ENCODE measurements around the gene CEP164.

Gene CEP164

DNA sequence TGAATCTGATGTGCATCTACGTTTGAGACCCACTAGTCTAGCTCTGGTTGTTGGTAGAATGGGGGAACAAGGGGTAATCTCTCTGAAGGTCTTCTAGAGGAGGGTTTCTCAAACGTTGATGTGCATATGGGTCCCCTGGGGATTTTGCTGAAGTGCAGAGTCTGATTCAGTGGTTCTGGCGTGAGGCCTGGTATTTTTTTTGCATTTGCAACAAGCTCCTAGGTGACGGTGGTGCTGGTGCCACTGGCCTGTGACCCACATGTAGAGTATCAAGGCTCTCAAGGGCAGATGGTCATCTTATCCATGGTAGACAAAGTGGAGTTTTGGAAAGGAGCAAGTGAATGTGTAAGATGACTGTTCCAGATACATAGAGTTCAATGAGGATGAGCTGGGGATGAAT, 97.1 kb downstream of the CEP164 start:
- DNase-seq, result no peak

DNA sequence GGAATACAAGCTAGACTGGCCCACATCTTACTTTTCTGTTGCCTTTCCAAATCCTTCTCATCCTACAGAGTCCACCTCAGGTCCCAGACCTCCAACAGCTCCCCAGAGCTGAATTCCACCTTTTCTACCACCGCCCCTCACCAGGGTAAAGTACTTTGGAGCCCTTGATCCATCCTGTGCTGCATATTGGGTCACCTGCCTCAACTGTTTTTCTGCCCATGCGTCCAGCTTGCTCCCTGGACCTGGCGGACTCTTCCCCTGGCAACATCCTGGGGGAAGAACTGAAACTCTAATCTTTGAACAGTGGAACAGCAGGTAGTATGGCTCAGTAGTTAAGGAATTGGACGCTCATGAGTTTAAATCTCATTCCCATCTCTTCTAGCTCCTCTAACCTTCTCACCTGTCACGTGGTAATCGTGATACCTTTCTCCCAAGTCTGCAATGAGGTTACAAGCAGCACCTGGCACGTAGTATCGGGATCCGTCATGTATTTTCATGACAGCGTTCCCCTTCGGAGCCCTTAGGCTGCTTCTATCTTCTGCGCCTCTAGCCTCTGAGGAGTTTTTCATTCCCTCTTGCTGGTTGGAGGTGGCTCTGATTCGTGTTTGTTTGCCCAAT, 98.1 kb downstream of the CEP164 start:
- no peak for DNase-seq

DNA sequence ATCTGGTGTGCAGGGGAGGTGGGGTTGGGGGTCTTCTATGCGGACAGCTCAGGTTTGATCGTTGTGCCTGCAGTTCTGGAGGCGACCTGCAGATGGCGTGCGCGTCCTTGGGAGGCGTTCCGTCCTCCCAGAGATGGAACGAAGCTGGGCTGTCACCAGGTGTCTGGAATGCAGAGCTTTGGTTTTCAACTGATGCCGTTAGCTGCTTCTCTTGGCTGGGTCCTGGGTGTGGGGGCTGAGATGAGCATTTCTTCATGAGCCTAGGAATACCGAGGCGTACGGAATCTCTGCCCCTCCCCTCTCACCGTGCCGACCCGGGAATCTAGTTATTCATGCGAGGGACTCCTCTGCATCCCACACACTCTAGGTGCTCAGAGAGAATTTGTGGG, 98.6 kb downstream of the CEP164 start:
- peak; percentile 26 for DNase-seq

DNA sequence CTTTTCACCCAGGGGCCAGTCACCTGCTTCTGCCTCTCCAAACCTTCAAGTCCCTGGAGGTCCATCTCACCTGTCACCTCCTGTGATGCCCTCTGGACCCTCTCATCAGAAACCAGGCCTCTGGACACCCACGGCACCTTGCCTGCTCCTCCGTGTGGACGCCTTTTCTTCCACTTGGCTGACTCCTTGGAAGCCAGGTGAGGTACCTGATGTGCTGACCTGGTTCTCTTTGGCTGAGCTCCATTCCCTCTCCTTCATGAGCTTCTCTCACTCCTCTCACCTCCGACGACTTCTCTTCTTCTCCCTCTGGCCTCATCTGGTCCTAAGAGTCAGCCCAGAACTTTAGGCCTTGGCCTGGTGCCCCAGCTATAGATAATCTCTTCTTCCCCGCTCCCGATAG, 99.3 kb downstream of the CEP164 start:
- no peak for DNase-seq

DNA sequence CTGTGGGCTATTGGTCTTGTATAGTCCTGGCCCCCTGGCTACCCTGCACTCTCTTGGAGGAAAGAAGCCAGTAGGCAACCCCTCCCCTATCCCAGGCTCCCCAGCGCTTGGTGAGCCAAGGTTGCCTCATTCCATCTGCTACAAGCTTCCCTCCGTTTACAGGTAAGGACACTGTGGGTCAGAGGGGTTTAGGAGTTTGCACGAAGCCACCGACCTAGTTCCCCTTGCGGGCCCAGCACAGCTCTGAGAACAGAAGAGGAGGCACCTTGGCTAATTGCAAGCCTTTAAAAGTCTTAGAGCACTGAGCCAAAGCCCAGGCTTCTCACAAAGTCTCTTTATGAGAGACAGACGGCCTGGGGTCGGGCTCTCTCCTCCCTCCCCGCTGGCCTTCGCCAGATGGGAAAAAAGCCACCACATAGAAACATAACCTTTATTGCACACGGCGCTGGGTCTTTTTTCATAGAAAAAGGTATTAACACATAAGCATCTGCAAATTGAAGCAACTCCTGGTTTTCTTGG, 99.8 kb downstream of the CEP164 start:
- DNase-seq, result no peak

DNA sequence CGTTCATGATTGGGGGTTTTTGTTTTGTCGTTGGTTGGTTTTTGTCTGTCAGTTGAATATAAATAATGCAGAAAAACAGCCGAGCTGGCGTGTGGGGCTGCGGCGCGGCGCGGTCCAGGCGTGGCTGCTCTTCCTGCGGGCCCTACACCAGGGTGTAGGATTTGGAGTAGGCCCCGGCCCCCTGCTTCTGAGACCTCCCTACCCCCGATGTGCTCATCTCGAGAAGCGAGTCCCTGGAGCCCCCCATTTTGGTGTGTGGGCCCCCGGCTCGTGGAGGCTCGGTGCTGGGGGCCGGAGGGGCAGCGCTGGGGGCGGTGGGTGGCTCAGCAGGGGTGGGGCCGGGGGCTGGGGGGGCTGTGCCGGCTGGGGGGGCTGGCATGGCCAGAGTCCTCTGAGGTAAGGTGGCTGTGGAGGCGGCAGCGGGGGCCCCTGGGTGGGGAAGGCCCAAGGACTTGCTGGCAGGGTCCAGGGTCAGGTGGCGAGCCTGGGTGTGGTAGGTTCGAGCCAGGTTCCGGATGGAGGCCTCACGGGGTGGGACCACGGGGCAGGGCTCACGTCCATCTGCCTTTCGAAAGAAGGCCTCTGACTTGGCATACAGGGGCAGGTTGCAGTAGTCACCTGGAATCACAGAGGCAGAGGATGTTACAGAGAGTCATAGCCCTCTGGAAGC, 100.7 kb downstream of the CEP164 start:
- DNase-seq, result no peak

DNA sequence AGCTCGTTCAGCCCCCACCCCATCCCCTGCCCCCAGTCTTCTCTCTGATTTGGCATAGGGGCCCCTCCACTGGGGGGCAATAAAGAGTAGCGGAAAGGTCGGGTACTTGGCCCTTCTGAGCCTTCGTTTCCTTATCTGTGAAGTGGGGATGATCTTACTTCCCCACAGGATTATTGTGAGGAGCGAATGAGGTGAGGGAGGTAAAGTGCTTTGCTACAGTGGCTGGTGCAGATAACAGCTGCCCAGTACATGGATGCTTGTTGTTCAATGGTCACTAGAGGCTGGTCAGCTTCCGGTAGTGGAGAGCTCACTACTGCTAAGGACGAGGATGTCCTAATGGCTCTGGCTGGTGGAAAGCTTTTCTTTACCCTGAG, 101.2 kb downstream of the CEP164 start:
- DNase-seq, result no peak

DNA sequence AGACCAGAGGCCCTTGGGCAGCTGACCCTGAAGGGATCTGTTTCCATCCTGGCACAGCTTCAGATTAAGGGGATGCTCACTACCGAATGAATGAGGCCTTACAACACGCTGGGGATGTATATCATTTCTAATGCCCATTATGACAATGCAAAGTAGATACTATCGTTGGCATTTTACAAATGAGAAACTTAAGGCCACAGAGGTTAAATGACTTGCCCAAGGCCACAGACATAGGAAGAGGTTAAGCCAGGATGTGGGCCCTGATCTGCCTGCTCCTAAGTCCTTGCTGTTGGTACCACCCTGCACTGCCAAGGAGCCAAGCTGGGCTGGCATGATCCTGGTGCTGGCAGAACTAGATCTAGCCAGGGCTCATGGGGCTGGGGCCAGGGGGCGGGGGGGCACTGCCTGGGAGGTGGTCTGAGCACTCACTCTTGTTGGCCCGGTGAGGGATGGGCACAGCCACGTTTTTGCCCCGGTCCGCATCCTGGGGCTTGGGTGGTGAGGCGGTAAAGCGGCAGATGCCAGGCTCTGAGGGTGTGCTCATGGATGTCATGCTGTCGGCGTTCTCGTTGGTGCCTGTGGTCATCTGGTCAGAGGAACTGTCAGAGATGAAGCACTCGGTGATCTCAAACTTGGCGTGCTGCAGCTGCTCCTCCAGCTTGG, 102.8 kb downstream of the CEP164 start:
- DNase-seq, result no peak

DNA sequence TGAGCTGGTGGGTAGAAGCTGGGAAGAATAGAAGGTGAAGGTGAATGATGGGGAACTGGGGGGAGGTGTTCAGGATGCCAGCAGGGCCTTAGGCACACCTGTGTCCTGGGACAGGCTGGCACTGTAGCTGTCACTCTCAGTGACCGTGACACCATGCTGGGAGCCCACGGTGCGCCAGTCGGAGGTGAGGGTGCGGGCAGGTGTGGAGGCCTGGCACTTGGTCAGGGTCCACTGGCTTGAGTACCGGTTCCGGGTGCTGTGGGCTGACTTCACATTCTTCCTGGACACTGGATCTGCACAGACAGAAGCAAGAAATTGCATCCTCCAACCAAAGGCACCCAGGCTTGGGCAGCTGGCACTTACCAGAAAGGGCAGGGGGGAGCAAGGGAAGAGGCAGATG, 103.8 kb downstream of the CEP164 start:
- no peak for DNase-seq

DNA sequence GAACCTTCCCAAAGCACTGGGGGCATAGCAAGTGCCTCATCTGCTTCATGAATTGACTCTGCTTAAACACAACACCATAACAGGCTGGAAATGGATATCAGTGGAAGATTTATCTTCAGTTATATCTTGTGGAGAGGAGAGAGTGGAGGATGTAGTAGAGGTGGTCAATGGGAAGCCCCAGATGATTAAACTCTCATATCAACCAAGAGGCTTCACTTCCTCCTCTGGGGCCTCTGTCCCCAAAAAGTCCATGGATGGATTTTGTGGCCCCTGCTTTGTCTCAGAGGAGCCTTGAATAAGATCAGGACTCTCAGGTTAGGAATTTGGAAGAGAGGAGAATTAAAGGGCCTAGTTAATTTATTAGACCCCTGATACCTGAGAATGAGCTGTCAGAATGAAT, 106.1 kb downstream of the CEP164 start:
- DNase-seq, result no peak

DNA sequence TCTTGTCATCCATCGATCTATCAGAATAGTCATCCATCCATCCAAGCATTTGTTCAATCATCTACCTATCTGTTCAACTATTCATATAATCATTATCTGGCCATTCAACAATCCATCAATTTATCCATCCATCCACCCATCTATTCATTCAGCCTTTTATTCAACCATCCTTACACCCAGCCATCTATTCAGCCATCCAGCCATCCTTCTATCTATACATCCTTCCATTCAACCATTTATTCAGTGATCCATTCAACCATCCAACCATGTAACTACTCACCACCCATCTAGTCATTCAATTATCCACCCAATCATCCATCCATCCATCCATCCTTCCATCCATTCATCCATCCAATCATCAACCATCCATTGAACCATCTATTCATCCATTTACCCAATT, 106.8 kb downstream of the CEP164 start:
- no peak for DNase-seq

DNA sequence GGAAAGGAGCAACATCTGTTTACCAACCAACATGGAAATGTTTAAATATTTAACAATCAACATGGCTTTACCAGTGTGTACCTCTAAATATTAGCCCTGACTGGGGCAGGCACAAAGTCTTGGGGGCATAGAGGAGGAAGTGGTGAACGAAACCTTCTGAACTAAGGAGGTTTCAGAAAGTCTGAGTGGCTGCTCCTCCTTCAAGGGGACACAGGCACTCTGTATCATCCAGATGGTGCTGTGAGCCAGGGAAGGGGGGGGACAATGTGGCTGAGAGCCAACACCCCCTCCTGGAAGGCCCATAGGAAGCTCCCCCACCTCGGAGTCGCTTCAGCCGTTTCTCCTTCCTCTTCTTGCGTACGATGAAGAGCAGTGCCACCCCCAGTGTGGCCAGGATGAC, 107.7 kb downstream of the CEP164 start:
- no peak for DNase-seq

DNA sequence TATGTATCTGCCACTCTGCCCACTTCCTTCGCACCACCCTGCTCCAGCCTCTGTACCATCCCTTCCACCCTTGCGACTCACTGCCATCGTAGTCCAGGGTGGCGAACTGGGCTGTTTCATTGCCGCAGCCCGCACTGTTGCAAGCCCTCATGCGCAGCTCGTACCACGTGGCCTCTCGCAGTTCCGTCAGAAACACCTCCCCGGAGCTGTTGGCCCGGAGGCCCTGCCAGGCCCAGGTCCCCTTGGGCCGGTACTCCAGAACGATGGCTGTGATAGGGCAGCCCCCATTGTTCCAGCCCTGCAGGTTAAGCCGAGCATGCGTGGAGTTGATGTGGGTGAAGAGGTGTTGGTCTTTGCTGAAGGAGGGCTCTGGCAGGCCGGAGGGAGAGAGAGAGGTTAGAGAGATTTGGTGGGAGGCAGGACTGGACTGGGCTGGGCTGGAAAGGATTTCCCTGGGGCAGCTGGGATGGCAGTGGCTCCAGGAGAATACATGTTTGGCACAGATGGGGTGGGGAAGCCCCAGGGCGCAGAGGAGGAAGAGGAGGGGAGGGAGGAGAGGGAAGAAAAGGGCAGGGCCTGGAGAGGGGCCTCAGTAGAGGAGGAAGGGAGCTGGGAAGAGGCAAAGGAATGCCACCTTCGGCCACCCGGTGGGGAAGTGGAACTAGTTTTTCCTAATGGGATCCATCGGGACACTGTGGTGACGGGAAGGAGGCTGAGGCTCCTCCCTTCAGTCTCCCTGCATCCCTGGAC, 109.6 kb downstream of the CEP164 start:
- DNase-seq, result no peak

DNA sequence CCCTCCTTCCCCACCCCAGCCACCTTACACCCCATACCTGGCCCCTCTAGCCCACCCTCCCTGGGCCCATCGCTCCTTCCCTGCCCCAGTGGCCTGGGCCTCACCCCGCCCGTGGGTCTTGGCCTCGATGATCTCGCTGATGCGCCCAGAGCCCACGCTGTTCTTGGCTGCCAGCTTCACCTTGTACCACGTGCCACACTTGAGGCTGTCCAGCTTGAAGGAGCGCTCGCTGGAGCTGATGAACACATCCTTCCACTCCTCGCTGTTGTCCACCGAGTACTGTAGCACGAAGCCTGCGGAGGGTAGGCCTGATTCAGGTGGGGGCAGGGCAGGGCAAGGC, 110.1 kb downstream of the CEP164 start:
- DNase-seq, result no peak

DNA sequence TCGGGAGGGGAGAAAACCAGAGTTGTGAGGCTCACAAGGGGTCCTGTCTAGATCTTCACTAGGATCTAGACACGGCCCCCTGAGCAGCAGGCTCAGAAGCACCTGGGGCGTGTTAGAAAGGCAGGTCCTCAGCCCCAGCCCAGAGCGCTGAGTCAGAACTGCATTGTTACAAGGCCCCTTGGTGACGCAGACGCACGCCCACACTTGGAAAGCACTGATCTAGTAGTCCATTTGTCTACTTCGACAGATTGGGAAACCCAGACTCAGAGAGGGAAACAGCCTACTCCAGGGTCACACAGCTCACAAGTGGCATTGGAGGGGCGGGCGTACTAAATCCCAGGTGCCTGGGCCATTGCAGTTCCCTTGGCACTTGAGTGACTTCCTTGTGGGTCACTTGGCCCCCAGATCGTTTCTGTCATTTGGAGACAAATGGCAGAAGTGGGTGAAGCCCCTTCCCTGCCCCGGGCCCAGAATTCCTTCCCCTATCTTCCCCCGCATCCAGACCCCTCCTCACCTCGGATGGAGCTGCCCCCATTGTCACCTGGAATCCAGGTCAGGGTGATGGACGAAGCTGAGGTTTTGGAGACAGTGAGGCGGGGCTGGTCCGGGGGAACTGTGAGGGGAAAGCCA, 110.8 kb downstream of the CEP164 start:
- DNase-seq, result no peak

DNA sequence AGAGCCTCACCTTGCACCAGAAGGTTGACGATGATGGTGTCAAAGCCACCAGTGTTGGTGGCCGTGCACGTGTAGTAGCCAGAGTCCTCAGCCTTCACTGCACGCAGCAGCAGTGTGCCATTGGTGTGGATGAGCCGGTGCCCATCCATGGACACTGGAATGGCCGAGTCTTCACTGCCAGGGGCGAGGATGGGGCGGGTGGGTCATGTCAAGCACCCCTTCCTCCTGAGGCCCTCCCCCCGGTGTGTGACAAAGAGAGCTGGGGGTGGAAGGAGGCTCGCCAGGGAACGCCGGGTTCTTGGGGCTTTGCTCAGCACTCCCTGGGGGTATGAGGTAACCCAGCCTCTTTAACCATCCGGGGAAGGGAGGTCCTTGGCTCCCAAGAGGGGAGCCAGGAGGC, 111.6 kb downstream of the CEP164 start:
- DNase-seq, result no peak

DNA sequence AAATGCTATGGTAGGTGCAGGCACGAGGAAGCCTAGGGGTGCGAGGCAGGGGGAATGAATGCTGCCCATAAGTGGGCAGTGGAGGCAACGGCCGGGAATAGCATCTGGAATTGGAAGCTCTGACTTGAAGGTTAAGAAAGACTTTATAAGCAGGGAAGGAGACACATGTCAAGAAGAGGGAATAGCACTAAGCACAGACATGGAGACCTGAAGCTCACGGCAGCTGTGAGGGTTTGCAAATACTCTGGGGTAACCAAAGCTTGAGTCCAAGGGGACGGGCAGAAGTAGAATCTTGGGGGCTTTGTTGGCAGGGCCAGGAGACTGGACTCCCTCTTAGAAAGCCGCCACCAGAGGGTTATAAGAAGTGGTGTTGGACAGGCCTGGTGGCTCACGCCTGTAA, 112.6 kb downstream of the CEP164 start:
- DNase-seq, result no peak

DNA sequence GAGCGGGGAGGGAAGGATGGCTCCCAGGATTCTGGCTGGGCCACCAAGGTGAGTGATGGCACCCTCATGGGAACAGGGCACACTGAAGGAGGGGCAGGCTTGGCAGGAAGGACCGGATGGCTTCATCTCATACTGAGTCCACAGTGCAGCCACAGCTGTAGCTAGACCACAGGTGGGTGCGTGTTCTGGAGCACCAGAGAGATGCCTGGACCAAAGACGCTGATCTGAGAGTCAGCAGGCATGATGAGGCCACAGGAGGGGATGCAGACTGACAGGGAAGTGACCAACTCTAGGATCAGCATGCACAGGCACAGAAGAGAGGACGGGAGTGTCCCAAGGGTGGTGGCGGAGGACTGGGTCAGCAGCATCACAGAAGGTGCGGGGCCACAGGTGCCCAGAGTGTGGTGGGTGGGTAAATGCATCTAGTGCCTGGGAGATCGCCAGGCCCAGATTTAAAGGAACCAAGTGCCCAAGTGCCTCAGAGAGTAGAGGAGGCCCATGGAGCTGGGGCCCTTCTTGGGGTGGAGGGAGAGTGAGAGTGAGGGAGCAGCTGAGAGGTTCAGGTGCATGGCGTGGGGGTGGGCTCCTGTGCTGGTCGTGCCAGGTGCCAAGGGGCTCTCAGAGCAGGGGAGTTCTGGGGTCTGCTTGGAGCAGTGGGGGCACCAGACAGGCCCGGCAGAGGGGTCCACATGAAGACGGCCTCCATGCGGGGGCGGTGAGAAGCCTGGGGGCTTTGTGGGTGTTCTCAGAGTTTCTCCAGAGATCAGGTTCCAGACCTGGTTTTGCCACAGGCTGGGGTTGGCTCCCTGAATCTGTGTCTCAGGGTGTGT, 113.7 kb downstream of the CEP164 start:
- DNase-seq, result no peak

DNA sequence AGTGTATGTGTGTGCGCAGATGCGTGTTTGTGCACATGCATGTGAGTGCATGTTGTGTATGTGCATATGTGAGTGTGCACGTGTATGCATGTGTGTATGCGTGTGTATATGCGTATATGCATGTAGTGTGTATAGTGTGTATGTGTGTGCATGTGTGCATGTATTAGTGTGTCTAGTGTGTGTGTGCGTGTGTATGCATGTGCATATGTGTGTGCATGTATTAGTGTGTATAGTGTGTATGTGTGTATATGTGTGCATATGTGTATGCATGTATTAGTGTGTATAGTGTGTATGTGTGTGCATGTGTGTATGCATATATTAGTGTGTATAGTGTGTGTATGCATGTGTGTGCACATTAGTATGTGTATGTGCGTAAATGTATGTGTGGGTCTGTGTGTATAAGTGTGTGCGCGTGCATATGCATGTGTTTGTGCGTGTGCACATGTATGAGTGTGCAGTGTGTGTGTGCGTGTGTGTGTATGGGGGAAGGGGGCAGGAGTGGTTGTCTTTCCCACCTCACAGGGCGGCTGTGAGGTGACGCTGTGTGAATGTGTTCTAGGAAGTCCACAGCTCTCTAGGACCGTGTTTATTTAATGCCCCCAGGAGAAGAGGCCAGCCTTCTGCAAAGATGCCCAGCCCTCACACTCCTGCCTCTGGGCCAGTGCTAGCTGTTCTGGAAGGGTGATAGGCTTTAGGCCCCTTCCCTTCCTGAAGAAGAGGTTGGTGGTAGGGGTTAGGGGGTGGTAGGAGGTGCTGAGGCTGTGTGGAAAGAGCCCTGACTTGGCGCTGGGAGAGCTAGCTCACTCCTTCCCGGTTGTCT, 114.6 kb downstream of the CEP164 start:
- DNase-seq, result no peak

DNA sequence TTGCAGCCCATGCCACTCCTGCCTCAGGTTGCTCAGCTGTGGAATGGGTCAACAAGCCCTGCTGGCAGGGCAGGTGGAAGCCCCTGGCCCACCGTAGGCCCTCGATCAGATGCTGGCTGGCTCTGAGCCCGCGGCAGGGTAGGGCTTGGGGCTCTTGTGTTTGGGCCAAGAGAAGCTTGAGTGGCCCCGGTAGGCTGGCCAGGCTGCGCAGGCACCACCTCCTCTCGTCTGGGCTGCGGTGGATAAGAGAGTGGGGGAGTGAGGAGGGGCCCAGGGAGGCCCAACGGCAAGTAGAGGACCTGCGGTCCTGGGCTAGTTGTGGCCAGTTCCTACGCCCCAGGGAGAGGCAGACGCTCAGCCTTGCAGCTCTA, 115.2 kb downstream of the CEP164 start:
- DNase-seq, result no peak
